NCI-H460 (cell line): ENCODE data around the gene MPPE1. TPM values are rescaled to one million over a fixed set of nuclear protein-coding genes. Genes with fewer than 3 reads are reported as not detected.
"Not testable (repeated sequence)": the region's sequence is repeated elsewhere in the genome, so short reads cannot be mapped to it uniquely, and the experiment has no call there.

Experiments
- DNase-seq: peaks from one replicate; pipeline ENCODE4 v3.0.0-alpha.2; 2016; ENCODE audit warnings: low read depth; ENCODE audit errors: extremely low read depth
- polyA plus RNA-seq: library from polyadenylated mRNA; depleted of rRNA; stranded (reverse); fragments of >200 nt; gene quantifications from 2 replicates; pipeline ENCODE4 v1.2.3, GENCODE V29; 2014; cell fraction: nucleus; rRNA removed
- total RNA-seq: library from RNA; depleted of rRNA; stranded (reverse); fragments of >200 nt; shearing (Covaris generic); gene quantifications from 2 replicates; pipeline ENCODE4 v1.2.3, GENCODE V29; 2014; rRNA removed

Gene MPPE1
- 17.7 and 18.7 TPM in 2 replicates for total RNA-seq
- polyA plus RNA-seq: 46.1 and 69.6 TPM in 2 replicates

GRCh38 chr18:11908182-11909060 lies at the start of gene MPPE1:
Gene MPPE1 (minus strand): TSS chr18:11908317. CDS start chr18:11897264, 11,053 bp downstream.
- DNase-seq: peak; percentile 71

GRCh38 chr18:11957636-11958035 lies 49.5 kb upstream of the MPPE1 start:
- DNase-seq: no peak

- DNase-seq: no peak
Measured at GRCh38 chr18:11956371-11957308, 48.5 kb upstream of the MPPE1 start.

GRCh38 chr18:11955239-11956029 lies 47.3 kb upstream of the MPPE1 start:
- no peak for DNase-seq

- no peak for DNase-seq
Measured at GRCh38 chr18:11953113-11953512, 45.0 kb upstream of the MPPE1 start.

GRCh38 chr18:11951390-11951851 lies 43.3 kb upstream of the MPPE1 start:
- DNase-seq: no peak

GRCh38 chr18:11950824-11951223 lies 42.7 kb upstream of the MPPE1 start:
- no peak for DNase-seq

GRCh38 chr18:11948852-11949523 lies 40.9 kb upstream of the MPPE1 start:
- no peak for DNase-seq

GRCh38 chr18:11947214-11948191 lies 39.4 kb upstream of the MPPE1 start:
- peak; percentile 93 for DNase-seq

GRCh38 chr18:11946756-11947155 lies 38.6 kb upstream of the MPPE1 start:
- DNase-seq: no peak

GRCh38 chr18:11945834-11946659 lies 37.9 kb upstream of the MPPE1 start:
- DNase-seq: not testable (repeated sequence)

GRCh38 chr18:11944786-11945185 lies 36.7 kb upstream of the MPPE1 start:
- DNase-seq: no peak

- no peak for DNase-seq
Measured at GRCh38 chr18:11944252-11944651, 36.1 kb upstream of the MPPE1 start.

- no peak for DNase-seq
Measured at GRCh38 chr18:11943551-11943950, 35.4 kb upstream of the MPPE1 start.

- no peak for DNase-seq
Measured at GRCh38 chr18:11940956-11941355, 32.8 kb upstream of the MPPE1 start.

- DNase-seq: peak; percentile 62
Measured at GRCh38 chr18:11937874-11938478, 29.9 kb upstream of the MPPE1 start.

GRCh38 chr18:11932393-11932792 lies 24.3 kb upstream of the MPPE1 start:
- no peak for DNase-seq
